IPS DF 6.9 (cell line): ENCODE data around the gene ABTB2.

ENCODE experiments used
- DNase-seq: peaks from one replicate; pipeline ENCODE4 v3.0.0-alpha.2; 2013; ENCODE audit warnings: low read depth, low spot score
- H3K27ac ChIP-seq: one replicate; pipeline ENCODE4 v1.5.1; 2013; ENCODE audit warnings: low read length, control low read depth
- H3K27me3 ChIP-seq: 2 replicates; pipeline ENCODE4 v1.6.1; 2013; ENCODE audit warnings: mild to moderate bottlenecking, low read length; ENCODE audit not compliant: control insufficient read depth, insufficient read depth
- H3K36me3 ChIP-seq: 2 replicates; pipeline ENCODE4 v1.6.1; 2013; ENCODE audit warnings: low read length; ENCODE audit not compliant: control insufficient read depth, insufficient read depth
- H3K4me1 ChIP-seq: 2 replicates; pipeline ENCODE4 v1.6.1; 2013; ENCODE audit warnings: low read length; ENCODE audit not compliant: control insufficient read depth, insufficient read depth
- H3K4me3 ChIP-seq: 2 replicates; pipeline ENCODE4 v1.5.1; 2013; ENCODE audit warnings: mild to moderate bottlenecking, low read length
- H3K9me3 ChIP-seq: 2 replicates; pipeline ENCODE4 v1.6.1; 2013; ENCODE audit warnings: low read length, inconsistent platforms; ENCODE audit not compliant: control insufficient read depth, insufficient read depth
- WGBS: extraction: QIAGEN DNeasy Blood & Tissue Kit; methylation state at CpG from one replicate; pipeline ENCODE4 v1.1.7; 2013; ENCODE audit warnings: mixed read lengths, missing lambda C conversion rate; ENCODE audit not compliant: insufficient read length, insufficient coverage; 5-methylcytosine and 5-hydroxymethylcytosine counted together

Gene ABTB2

DNA sequence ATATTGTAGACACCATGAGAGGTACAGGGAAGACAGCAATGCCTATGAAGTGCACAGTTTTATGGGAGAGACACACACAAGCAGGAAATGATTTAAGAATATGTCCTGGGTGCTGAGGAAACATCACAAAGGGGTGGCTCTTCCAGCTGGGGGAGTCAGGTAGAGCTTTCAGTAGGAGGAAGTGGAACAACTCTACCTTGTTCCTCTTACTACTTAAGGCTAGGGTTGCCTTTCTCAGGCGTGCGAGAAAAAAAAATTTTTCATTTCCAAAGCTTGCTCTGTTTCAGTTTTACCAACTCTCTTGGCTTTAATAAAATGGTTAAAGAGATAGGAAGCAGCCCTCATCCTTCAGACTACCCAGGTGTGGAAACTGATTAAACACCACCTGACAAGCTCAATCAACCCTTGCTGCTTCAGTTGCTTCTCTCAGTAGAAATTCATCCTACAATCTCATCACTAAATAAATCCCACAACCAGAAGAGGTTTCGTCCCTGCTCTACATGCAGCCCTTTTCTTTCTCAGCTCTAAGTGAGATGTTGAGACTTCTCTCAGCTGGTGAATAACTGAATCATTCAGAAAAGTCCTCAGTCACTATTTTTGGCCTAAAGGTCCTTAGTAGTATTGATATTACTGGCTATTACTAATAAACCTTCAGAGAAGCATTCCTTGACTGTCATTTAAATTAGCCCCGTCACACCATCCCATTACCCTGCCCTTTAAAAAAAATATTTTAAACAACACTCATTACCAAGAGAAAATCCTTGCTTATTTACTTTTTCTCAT, 5.9 kb downstream of the ABTB2 start:
- H3K36me3 ChIP-seq = no peaks in the 10 kb centered on the region
- no peak overlapping the region for H3K27ac ChIP-seq
- peaks cover 9% of the 10 kb centered on the region for H3K27me3 ChIP-seq
- peaks cover 2% of the 10 kb centered on the region; the same call in 1 of the 2 replicates for H3K4me1 ChIP-seq
- no peak overlapping the region for H3K4me3 ChIP-seq
- H3K9me3 ChIP-seq = no peaks in the 10 kb centered on the region
- DNase-seq = no peak
- 100% methylated on average over 1 of the region's 4 CpGs for WGBS

DNA sequence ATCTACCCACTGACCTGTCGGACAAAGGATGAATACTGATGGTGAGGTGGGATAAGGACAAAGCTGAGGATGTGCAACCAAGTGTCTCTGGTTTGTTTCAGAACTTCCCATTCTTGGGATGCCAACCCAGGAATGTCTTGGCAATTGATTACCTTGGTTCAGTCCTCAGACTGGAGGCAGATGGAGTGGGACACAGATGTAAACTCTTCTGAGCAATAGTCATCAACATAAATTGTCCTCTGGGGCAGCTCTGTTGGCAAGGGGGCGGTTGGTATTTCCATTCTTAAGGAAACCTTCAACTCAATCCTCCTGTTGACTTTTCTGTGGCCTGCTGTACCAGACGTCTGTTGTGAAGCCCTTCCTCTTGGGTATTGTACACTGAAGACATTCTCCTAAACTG, 6.8 kb downstream of the ABTB2 start:
- Histone ChIP-seq H3K36me3 (no peaks in the 10 kb centered on the region), H3K9me3 (no peaks in the 10 kb centered on the region), H3K27me3 (peaks cover 2% of the 10 kb centered on the region; the same call in 1 of the 2 replicates), H3K4me1 (0 out of 2 replicates have a peak, but pooled peaks cover 2% of the 10 kb centered on the region), H3K4me3 (no peak overlapping the region), H3K27ac (no peak overlapping the region)
- no peak for DNase-seq
- no CpG with 5 or more reads among the region's 3 CpGs for whole genome bisulfite sequencing

DNA sequence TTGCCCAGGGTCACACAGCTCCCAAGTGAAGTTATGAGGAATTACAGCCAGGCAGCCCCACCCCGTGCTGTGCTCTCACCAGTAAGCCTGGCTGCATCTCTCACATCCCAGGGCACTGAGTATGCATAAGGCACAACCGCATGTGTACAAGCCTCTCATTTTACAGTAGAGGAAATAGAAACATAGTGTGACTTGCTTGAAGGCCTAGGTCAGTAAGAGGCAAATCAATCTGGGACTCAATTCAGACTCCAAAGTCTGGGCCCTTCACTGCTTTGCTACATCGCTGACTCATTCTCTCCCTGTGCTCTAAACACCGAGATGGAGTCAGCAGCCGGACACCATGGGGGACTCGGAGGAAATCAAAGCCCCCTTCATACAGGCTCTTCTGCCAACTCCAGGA, 7.9 kb downstream of the ABTB2 start:
- Histone ChIP-seq H3K9me3 (no peaks in the 10 kb centered on the region), H3K27me3 (no peaks in the 10 kb centered on the region), H3K4me1 (no peaks in the 10 kb centered on the region), H3K4me3 (no peak overlapping the region), H3K27ac (no peak overlapping the region), H3K36me3 (no peaks in the 10 kb centered on the region)
- no CpG with 5 or more reads among the region's 6 CpGs for WGBS
- DNase-seq = no peak

DNA sequence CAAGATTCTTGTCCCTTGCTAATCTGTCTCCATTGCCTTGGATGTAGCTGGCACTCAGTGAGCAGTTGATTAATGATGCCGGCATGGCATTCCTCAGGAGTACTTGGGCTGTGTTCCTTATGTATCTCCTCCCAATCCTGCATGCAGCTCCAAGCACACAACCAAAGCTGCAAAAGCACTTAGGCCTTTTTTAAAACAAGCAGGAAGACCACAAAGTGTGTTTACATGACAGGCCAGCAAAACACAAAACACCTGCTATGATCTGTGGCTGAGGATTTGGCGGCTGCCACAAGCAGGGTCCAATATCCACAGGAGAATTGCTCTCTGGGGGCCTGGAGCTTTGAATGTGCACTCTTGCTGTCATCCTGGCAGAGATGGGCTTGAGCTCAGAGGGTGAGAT, 8.9 kb downstream of the ABTB2 start:
- no peak for DNase-seq
- Histone ChIP-seq H3K27me3 (no peaks in the 10 kb centered on the region), H3K4me3 (no peak overlapping the region), H3K27ac (no peak overlapping the region), H3K9me3 (no peaks in the 10 kb centered on the region), H3K36me3 (no peaks in the 10 kb centered on the region), H3K4me1 (no peaks in the 10 kb centered on the region)
- no CpG with 5 or more reads among the region's 2 CpGs for WGBS

DNA sequence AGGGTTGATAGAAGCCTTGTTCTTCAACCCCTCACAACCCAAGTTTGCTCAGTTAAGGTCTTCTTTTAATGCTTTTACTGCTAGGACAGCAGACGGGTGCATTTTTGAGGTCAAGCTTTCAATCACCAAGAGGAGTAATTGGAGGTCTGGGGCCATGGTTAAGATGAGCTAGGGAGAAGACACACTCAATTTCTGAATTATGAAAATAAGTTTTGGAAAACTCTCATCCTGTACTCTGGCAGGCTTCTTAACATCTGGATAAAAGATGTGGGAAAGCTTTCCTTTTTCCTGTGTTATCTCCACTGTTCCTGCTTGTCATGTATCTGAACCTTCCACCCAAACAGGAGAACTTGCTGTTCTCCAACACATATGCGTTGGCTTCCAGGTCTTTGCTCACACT, 9.7 kb downstream of the ABTB2 start:
- no CpG with 5 or more reads among the region's 2 CpGs for WGBS
- no peak overlapping the region for H3K4me3 ChIP-seq
- H3K27me3 ChIP-seq = no peaks in the 10 kb centered on the region
- DNase-seq = no peak
- H3K9me3 ChIP-seq = no peaks in the 10 kb centered on the region
- no peaks in the 10 kb centered on the region for H3K4me1 ChIP-seq
- H3K36me3 ChIP-seq = no peaks in the 10 kb centered on the region
- H3K27ac ChIP-seq = no peak overlapping the region

DNA sequence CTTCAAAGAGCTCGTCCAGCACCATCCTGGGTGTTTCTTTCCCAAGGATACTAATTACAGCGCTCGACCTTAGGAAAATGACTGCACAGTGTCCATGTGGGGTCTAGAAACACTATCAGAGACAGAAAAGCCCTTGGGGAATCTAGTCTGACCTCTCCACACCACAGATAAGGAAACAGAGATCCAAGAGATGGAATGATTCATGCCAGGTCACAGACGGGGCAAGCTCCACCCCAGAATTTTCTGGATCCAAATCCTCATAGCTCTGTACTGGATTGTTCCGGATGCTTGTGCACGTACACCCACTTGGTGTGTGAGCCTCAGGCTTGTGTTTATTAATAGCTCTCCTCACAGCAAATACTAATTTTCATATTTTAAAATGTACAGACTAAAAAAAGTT, 11.3 kb downstream of the ABTB2 start:
- no CpG with 5 or more reads among the region's 6 CpGs for WGBS
- Histone ChIP-seq H3K27me3 (no peaks in the 10 kb centered on the region), H3K27ac (no peak overlapping the region), H3K4me1 (0 out of 2 replicates have a peak, but pooled peaks cover 2% of the 10 kb centered on the region), H3K4me3 (no peak overlapping the region), H3K9me3 (no peaks in the 10 kb centered on the region), H3K36me3 (no peaks in the 10 kb centered on the region)
- no peak for DNase-seq

DNA sequence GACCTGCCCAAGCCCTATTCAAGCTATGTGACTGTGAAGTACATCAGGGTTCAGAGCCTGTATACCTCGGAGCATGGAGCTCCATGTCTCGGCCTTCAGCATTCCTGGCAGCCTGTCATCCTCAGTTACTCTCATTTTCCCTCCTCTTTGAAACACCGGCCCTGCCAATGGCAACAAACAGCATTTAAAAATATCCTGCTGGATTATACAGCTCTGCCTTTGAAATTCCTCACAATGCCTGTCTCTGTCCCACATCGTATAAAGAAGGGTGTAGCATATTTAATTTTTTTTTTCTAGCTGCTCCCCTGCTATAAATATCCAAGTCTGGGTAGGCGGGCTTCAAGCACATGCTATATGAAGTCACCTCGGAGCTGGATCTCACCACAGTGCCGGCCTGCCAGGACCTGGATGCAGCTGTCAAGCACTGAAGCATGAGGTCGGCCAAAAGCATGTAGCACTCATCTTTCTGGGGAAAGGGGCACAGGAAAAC, 11.8 kb downstream of the ABTB2 start:
- 0 out of 2 replicates have a peak, but pooled peaks cover 2% of the 10 kb centered on the region for H3K4me1 ChIP-seq
- no peak overlapping the region for H3K27ac ChIP-seq
- no peak for DNase-seq

DNA sequence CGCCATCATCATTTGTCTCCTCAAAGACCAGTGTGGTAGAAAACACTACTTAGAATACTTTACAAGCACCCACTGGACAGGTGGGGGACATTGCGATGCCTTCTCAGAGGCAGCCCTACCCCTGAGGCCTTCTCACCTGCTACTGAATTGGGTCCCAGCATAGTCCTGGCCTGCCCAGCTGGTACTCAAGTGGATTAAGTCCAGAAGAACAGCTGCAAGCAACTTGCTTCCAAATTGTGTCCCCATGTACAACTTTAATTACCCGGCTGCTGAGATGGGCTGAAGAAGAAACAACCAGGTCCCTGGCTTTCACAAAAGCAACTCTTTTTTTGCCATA, 12.3 kb downstream of the ABTB2 start:
- no peak for DNase-seq
- Histone ChIP-seq H3K4me1 (0 out of 2 replicates have a peak, but pooled peaks cover 2% of the 10 kb centered on the region), H3K9me3 (no peaks in the 10 kb centered on the region), H3K27ac (no peak overlapping the region), H3K4me3 (no peak overlapping the region), H3K36me3 (no peaks in the 10 kb centered on the region), H3K27me3 (no peaks in the 10 kb centered on the region)
- no CpG with 5 or more reads among the region's 3 CpGs for WGBS

More for the DNA sequence above, 11.8 kb downstream of the ABTB2 start:
- Histone ChIP-seq H3K27me3 (no peaks in the 10 kb centered on the region), H3K4me3 (no peak overlapping the region), H3K9me3 (no peaks in the 10 kb centered on the region), H3K36me3 (no peaks in the 10 kb centered on the region)
- WGBS = no CpG with 5 or more reads among the region's 8 CpGs

DNA sequence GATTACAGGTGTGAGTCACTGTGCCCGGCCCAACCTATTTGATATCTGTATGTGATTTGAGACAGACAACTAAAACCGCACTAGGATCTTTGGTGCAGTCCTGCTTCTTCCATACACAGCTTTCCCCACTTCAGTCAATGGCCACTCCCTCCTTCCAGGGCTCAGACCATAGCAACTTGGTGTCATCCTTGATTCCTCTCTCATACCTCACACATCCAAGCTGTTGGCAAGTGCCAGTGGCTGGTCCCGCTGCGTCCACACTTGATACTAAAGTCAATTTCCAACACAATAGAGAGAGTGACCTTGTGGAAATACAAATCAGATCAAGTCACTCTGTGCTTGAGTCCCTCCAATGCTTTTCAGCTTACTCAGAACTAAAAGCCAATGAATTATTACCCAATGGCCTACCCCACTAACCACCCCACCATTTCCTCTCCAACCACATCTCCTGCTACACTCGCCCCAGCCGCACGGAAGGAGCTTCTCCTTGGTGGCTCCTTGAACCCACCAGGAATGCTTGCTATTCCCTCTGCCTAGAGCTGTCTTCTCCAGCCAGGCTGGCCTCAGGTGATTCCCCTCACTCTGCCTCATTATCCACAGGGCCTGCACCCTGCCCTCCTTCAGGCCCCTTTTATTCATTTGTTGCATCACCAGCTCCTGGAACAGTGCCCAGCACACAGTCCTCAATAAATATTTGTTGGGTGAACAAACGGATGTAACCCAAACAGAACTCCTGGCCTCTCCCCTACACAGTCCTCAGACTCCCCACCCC, 12.9 kb downstream of the ABTB2 start:
- Histone ChIP-seq H3K36me3 (no peaks in the 10 kb centered on the region), H3K9me3 (no peaks in the 10 kb centered on the region), H3K4me3 (no peak overlapping the region), H3K27ac (no peak overlapping the region), H3K4me1 (0 out of 2 replicates have a peak, but pooled peaks cover 2% of the 10 kb centered on the region), H3K27me3 (no peaks in the 10 kb centered on the region)
- WGBS = no CpG with 5 or more reads among the region's 8 CpGs
- no peak for DNase-seq

DNA sequence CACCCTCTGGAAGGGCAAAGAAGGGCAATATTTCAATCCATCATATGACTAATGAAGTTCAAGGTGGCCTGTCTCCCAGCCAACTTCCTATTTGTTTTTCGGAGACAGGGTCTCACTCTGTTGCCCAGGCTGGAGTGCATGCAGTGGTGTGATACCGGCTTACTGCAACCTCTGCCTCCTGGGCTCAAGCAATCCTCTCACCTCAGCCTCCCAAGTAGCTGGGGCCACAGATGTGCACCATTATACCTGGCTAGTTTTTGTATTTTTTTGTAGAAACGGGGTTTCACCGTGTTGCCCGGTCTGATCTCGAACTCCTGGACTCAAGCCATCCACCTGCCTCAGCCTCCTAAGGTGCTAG, 13.4 kb downstream of the ABTB2 start:
- Histone ChIP-seq H3K36me3 (no peaks in the 10 kb centered on the region), H3K4me3 (no peak overlapping the region), H3K27me3 (no peaks in the 10 kb centered on the region), H3K27ac (no peak overlapping the region), H3K4me1 (0 out of 2 replicates have a peak, but pooled peaks cover 2% of the 10 kb centered on the region), H3K9me3 (no peaks in the 10 kb centered on the region)
- no peak for DNase-seq
- no CpG with 5 or more reads among the region's 6 CpGs for WGBS
